Erythroblast (primary cell): ENCODE measurements around the gene MOCOS.

ENCODE experiments used
- GATA1 ChIP-seq: IDR thresholded peaks from 2 replicates; pipeline ENCODE4 v1.6.1; 2011; ENCODE audit warnings: low read depth, mild to moderate bottlenecking, control low read depth, low read length, moderate library complexity
- POLR2A ChIP-seq: IDR thresholded peaks from 2 replicates; pipeline ENCODE4 v1.6.1; 2011; ENCODE audit warnings: mild to moderate bottlenecking, low read length

DNA sequence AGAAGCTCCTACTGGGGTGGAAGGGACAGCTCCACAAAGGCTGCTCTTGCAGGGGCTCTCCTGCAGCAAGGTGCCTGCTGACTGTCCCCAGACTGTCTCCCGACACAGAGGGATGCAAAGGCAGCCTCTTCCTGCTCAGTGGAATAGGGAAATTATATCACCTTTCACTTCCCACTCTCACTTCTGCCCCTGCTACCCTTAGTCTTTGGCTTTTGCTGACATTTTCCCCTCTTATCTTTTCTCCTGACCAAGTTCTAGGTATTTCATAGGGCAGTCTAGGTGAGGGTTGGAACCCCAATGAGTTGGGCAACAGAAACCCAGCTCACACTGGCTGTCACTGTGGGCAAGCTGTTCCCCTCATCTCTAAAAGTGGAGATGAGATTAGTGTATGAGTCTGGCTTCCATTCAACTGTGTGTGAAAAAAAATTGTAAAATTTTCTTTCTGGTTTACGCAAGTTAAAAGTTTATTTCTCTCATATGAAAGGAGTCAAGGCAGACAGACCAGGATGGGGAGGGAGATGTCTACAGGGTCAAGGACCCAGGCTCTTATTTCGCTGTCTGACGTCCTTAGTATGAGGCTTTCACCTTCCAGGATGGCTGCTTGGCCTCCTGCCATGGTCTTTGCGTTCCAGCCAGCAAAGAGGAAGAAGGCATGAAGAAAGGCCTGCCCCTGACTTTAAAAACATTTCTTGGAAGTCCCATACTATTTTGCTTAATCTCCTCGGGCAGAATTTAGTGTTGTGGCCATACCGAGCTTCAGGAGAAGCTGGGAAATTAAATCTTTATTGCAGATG, 7.5 kb upstream of the MOCOS start:
- TF ChIP-seq POLR2A, result no peak
- no peak for TF ChIP-seq GATA1
